Lower leg skin (tissue), 4 donors: ENCODE data around the gene NMNAT2. TPM values are rescaled to one million over a fixed set of nuclear protein-coding genes. Genes with fewer than 3 reads are reported as not detected.

Experiments used
- DNase-seq, 2 donors: peaks; one replicate each; pipeline ENCODE4 v3.0.0-alpha.2; 2019; ENCODE audit warnings: low spot score in 2 of 2
- H3K4me3 ChIP-seq: fragments of 200-600 bp; sonication (generic); 2 replicates; pipeline ENCODE4 v1.5.1; 2017; ENCODE audit warnings: mild to moderate bottlenecking, low read depth; ENCODE audit not compliant: poor library complexity, severe bottlenecking
- POLR2A ChIP-seq, 2 donors: fragments of 450-650 bp; IDR thresholded peaks; one replicate each; pipeline ENCODE4 v1.6.1; 2016 to 2017; ENCODE audit warnings: antibody characterized with exemption in 2 of 2, mild to moderate bottlenecking in 1 of 2, moderate library complexity in 1 of 2
- WGBS, 2 donors: methylation state at CpG; one replicate each; pipeline ENCODE4 v1.1.5; 2018; 5-methylcytosine and 5-hydroxymethylcytosine counted together
- intact Hi-C: fragments of 100-400 bp; cut with DNase I; formaldehyde crosslinking; loops from one replicate; pipeline ENCODE4 v1.15.0; 2023; ENCODE audit warnings: low total_unique reads
- total RNA-seq, 4 donors: library from RNA; depleted of rRNA; stranded (reverse); fragments of >200 nt; gene quantifications; one replicate each; pipeline ENCODE4 v1.1.0, GENCODE V29; 2016
- TF ChIP-seq, protein P1 (sequence below), 3 donors: fragments of 450-650 bp; IDR thresholded peaks; one replicate each; pipeline ENCODE4 v1.5.1; 2016; ENCODE audit warnings: antibody characterized with exemption in 3 of 3, mild to moderate bottlenecking in 3 of 3, moderate library complexity in 2 of 3

NMNAT2 gene
- total RNA-seq, 4 donors from 2014 or later: 0.23 to 0.34 (median 0.34) TPM; not detected in 1

DNA sequence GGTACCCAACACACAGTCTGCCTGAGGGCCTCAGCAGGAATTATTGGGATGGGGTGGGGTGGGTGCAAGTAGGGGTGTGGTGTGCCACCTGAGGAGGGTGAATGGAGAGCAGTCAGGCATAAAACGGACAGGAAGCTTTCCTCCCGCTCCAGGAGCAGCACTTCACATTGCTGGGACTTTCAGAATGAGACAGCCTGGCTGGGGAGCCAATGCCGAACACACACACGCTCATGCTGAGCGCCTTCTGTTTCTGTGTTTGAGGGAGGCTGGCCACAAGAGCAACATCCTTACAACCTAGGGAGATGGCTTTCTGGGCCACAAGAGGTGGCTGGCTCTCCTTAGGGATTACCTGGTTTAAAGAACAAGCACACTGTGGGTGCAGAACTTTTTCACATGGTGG is 134.1 kb downstream of the NMNAT2 start:
- H3K4me3 ChIP-seq: no peak overlapping the region
- TF ChIP-seq POLR2A (IDR thresholded peaks at IDR 0.05): no peak
- TF ChIP-seq, protein P1, sequence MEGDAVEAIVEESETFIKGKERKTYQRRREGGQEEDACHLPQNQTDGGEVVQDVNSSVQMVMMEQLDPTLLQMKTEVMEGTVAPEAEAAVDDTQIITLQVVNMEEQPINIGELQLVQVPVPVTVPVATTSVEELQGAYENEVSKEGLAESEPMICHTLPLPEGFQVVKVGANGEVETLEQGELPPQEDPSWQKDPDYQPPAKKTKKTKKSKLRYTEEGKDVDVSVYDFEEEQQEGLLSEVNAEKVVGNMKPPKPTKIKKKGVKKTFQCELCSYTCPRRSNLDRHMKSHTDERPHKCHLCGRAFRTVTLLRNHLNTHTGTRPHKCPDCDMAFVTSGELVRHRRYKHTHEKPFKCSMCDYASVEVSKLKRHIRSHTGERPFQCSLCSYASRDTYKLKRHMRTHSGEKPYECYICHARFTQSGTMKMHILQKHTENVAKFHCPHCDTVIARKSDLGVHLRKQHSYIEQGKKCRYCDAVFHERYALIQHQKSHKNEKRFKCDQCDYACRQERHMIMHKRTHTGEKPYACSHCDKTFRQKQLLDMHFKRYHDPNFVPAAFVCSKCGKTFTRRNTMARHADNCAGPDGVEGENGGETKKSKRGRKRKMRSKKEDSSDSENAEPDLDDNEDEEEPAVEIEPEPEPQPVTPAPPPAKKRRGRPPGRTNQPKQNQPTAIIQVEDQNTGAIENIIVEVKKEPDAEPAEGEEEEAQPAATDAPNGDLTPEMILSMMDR (IDR thresholded peaks at IDR 0.05): no peak
- intact Hi-C loops: loop anchor here (10.0 kb wide), 1 partner anchor 341 kb away; no protein-coding TSS in a partner anchor
- no peak for DNase-seq
- 90 to 91% methylated on average over 5 of the region's 5 CpGs for WGBS, 2 donors

DNA sequence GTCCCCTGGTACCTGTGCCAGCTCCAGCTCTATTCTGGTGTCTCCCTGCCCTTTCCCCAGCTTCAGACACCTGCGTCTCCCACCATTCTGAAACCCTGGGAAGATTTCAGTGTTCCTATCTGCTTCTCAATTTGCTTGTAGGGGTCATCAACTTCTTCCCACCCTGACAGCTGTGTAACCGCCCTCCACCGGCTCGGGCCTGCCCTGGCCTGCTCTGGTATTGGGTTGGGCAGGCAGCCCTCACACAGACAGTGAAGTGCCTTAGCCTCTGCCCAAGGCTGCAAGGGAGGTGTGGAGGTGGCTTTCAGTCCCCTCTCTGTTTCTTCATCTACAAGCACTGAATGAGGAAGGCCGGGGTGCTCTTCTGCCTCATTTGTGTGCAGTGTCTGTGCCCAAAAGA is 134.9 kb downstream of the NMNAT2 start:
- intact Hi-C loops: loop anchor here (10.0 kb wide), 1 partner anchor 342 kb away; no protein-coding TSS in a partner anchor
- no peak for TF ChIP-seq POLR2A (IDR thresholded peaks at IDR 0.05)
- TF ChIP-seq, protein P1 (IDR thresholded peaks at IDR 0.05): no peak
- DNase-seq: no peak
- no peak overlapping the region for H3K4me3 ChIP-seq
- WGBS, 2 donors: 59 to 66% methylated on average over 5 of the region's 5 CpGs

DNA sequence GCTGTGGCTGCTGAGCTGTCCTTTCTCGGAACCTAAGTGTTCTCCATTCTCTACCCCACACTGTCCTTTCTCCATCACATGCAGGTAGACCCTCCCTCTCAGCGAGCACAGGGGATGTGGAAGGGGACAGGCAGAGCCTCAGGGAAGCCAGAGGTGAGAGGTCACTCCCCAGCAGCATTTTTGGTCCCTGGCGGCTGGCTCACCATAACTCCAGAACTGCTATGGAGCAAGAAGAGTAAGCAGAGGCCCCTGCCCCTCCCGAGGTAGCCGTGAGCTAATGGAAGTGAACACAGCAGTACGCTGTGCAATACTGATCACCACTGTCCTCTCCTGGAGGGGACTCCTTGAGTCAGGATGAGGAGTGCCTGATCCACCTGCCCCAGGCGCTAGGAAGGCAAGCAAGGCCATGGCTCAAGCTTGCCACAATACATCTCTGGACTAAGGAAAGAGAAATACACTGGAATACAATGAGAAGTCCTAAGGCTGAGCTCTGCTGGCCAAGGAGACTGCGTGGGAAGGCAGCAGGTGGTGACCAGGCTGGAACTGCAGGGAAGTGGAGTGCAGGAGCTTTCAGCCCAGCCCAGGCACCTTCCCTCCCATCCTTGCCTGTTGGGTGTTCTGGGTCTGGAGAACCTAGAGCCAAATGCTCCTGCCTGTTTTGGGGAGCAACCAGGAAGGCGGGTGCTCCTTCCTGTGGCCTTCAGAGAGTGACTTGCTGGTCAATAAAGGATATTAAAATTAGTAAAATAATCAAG is 135.9 kb downstream of the NMNAT2 start:
- DNase-seq: no peak
- no peak overlapping the region for H3K4me3 ChIP-seq
- TF ChIP-seq, protein P1 (IDR thresholded peaks at IDR 0.05): no peak
- TF ChIP-seq POLR2A (IDR thresholded peaks at IDR 0.05): no peak
- intact Hi-C loops: loop anchor here (10.0 kb wide), 1 partner anchor 343 kb away; no protein-coding TSS in a partner anchor
- 78 to 87% methylated on average over 9 of the region's 9 CpGs for WGBS, 2 donors

DNA sequence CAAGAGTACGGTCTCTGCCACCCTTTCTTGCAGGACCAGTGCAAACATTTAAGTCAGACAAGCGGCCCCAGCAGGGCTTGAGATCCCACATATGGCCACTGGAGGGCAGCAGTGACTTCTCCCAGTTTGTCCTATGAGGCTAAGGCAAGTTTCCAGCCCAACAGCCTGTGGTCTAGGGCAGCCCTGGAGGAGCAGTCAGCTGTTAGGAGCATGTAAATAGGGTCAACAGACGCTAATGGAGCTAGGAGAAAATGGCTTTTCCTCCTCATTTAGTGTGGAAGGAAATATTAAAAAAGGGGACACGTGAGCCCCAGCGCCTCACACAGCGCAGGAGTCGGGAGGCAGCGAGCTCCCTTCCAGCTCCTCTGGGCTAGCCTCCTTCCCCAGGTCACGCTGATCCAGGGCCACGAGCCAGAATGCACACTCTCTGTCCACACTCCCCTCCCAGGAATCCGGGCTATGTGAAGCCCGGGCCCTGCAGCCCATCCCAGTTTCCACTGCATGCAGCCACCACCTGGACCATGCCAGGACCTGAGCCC is 136.6 kb downstream of the NMNAT2 start:
- intact Hi-C loops: loop anchor here (10.0 kb wide), 1 partner anchor 343 kb away; no protein-coding TSS in a partner anchor
- TF ChIP-seq, protein P1 (IDR thresholded peaks at IDR 0.05): peak in 1 of 3 donors; percentile 89
- TF ChIP-seq POLR2A (IDR thresholded peaks at IDR 0.05): no peak
- no peak overlapping the region for H3K4me3 ChIP-seq
- WGBS, 2 donors: 25 to 29% methylated on average over 10 to 12 of the region's 12 CpGs
- DNase-seq: peak; percentile 94 to 98

DNA sequence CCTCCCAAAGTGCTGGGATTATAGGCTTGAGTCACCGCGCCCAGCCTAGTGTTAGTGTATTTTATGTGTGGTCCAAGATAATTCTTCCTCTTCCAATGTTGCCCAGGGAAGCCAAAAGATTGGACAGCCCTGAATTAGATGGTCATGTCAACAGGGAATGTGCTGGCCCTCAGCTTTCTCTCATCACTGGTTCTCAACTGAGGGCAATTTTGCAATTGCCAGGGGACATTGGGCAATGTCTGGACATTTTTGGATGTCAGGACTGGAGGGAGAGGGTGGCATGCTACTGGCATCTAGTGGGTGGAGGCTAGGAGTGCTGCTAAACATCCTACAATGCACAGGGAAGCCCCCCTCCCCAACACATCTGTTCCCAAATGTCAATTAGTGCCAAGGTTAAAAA is 137.1 kb downstream of the NMNAT2 start:
- peak; percentile 77 to 92 for DNase-seq
- H3K4me3 ChIP-seq: no peak overlapping the region
- no peak for TF ChIP-seq POLR2A (IDR thresholded peaks at IDR 0.05)
- TF ChIP-seq, protein P1 (IDR thresholded peaks at IDR 0.05): no peak
- intact Hi-C loops: loop anchor here (10.0 kb wide), 1 partner anchor 344 kb away; no protein-coding TSS in a partner anchor
- WGBS, 2 donors: 93 to 97% methylated on average over 2 of the region's 2 CpGs
